Activated CD8-positive, alpha-beta memory T cell treated with anti-CD3 and anti-CD28 coated beads, Interleukin-2, amount 50 U/mL, for 24 hours (primary cell): ENCODE results near the gene KIFC3.
"Not testable (repeated sequence)": the region's sequence is repeated elsewhere in the genome, so short reads cannot be mapped to it uniquely, and the experiment has no call there.

ENCODE experiments used
- DNase-seq: peaks from one replicate; pipeline ENCODE4 v3.0.0-alpha.2; 2020; ENCODE audit errors: extremely low read depth

KIFC3 gene

DNA sequence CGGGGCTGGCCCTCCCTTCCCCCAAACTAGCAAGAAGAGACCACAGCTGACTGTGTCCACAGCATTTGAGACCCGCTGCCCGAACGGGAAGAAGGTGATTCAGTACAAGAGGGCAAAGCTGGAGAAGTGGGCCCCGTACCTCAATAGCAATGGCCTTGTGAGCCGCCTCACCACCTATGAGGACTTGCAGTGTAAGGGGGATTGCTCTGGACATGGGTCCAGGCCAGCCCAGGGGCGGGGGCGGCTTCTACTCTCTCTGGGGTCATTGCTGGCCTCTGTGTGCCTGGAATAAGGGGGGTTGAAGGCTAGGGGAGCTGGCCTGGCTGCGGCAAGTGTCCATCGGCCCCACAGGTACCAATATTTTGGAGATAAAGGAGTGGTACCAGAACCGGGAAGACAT, 79.6 kb downstream of the KIFC3 start:
- DNase-seq, result no peak

DNA sequence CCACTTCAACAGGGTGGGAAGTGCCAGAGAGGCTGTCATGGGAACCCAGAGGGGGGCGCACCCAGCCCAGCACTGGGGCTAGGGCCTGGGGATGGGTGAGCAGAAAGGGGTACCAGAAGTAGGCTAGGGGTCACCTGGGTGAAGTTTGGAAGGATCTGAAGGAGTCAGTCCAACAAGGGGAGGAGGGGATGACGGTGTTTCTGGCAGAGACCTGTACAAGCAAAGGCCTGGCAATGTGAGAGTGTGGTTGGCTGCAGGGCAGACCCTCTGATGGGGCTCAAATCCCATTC, 80.1 kb downstream of the KIFC3 start:
- no peak for DNase-seq

DNA sequence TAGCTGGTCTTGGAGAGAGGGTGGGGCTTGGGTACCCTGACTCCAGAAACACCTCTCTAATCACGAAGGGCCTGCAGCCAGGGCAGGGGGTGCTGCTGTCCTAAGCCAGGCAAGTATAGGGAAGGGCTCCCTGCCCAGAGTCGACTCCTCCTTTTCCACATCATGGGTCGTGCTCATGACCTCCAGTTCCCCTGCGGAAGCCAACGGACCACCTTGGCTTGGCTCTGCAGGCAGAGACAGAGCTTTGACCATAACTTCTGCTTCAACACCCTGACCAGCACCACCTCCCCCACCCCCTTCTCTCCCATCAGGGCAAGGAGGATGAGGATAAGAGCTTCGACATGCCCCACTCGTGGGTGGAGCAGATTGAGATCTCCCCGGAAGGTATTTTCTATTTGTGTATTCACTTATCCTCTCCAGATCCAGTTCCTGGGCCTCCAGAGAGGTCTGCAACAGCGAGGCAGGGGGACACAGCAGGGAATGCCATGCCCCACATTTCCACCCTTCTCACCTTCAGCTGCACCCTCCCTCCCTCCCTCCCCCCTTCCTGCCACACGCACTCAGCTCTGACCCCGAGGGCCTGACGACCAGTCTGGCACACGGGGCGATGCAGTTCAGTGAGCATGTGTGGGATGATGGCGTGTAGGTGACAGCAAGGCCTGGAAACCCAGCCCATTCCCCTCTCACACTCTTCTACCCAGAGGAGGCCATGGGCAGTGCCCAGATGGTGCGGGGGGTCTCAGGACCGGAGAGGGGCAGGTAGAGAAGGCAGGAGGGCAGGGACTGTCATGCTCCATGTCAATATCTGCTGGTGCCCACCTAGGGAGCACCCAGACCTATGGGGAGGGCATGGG, 80.7 kb downstream of the KIFC3 start:
- DNase-seq, result no peak

DNA sequence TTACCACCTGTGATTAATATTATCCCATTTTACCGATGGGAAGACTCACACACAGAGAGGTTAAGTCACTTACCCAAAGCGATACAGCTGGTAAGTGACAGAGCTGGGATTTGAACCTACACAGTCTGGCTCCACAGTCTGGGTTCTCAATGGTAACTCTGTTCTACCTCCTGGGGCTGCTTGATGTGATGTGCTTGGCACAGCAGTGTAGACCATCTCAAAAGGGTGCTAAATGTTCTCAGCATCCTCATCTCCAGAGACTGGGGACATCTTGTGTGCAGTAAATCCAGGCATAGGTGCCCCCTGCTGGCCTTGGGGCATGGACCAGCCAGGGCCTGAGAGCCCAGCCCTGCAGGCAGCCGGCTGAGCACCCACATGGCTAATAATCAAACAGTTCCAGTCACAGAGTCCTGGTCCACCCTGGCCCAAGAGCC, 82.1 kb downstream of the KIFC3 start:
- DNase-seq, result no peak

DNA sequence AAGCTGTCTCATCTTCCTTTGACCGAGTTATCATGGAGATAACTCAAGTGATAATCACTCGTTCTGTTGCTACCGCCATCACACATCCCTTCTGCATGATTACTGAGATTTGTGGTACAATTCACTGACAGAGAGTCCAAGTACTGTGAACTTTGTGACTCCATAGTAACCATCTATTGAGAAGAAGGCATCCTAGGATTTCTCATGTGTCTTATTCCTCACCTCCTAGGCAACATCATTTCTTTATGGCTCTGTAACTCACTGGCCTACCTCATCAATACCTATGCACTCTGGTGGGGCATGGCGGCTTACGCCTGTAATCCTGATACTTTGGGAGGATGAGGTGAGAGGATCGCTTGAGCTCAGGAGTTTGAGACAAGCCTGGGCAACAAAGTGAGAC, 88.2 kb downstream of the KIFC3 start:
- no peak for DNase-seq

DNA sequence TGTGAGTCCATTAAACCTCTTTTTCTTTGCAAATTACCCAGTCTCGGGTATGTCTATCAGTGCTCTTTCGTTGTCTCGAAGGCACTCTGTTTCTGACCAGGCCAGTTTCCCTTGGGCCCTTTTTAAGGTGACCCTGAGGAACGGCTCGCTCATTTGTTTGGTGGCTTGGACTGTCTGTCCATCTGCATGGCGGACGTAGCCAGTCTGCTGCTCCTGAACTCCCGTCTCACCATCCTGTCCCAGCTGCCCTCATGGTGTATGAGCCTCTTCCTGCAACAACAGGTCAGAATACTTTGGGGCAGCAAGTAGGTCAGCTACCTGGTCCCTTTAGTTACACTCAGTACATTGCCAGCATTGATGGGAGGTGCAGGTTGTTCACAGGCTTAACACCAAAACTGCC, 88.7 kb downstream of the KIFC3 start:
- DNase-seq, result no peak

DNA sequence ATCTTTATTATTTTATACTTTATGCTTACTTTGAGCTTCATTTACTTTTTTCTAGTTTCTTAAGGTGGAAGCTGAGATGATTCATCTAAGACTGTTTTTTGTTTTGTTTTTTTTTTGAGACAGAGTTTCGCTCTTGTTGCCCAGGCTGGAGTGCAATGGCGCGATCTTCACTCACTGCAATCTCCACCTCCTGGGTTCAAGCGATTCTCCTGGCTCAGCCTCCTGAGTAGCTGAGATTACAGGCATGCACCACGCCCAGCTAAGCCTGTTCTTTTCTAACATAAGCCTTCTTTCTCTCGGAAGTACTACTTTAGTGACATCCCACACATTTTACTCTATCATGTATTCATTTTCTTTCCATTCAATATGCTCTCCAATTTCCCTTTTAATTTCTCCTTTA, 89.7 kb downstream of the KIFC3 start:
- DNase-seq, result not testable (repeated sequence)

DNA sequence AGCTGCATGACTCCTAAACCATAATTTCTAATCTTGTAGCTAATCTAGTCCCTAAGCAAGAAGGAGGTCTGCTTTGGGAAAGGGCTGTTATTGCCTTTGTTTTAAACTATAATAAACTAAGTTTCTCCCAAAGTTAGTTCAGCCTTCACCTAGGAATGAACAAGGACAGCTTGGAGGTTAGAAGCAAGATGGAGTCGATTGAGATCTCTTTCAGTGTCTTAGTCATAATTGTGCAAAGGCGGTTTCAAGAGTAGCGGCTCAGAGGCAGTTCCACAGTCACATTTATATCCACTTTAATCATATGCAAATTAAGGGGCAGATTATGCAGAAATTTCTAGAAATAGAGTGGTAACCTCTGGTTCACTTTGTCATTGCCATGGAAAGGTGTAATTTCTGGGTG, 90.3 kb downstream of the KIFC3 start:
- no peak for DNase-seq

DNA sequence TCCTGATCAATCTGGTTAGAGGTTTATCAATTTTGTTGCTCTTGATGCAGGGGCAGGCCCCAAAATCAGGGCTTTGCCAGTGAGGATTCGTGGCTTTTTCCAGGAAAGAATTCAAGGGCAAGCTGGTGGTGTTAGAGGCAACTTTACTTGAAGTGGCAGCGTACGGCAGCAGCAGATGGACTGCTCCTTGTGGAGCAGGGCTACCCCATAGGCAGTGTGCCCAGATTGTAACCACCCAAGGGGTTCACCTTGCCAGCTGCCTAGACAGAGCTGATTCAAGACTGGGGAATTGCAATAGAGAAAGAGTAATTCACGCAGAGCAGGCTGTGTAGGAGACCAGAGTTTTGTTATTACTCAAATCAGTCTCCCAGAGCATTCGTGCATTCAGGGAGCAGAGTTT, 90.9 kb downstream of the KIFC3 start:
- DNase-seq, result no peak

DNA sequence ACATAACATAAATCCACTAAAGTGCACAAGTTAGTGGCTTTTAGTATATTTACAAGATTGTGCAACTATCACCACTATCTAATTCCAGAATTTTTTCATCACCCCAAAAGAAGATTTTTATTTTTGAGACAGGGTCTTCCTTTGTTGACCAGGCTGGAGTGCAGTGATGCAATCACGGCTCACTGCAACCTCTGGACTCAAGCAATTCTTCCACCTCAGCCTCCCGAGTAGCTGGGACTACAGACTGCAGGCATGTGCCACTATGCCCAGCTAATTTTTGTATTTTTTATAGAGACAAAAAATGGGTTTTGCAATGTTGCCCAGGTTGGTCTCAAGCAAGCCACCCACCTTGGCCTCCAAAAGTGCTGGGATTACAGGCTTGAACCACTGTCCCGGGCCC, 92.6 kb downstream of the KIFC3 start:
- no peak for DNase-seq
